GM23248 (cell line): ENCODE data around the gene NSMF. TPM values are rescaled to one million over a fixed set of nuclear protein-coding genes. Genes with fewer than 3 reads are reported as not detected.

Experiments
- DNase-seq: peaks from one replicate; pipeline ENCODE4 v3.0.0-alpha.2; 2015
- H2AFZ ChIP-seq: fragments of 200-600 bp; sonication (generic); 2 replicates; pipeline ENCODE4 v1.6.1; 2016; ENCODE audit warnings: antibody characterized with exemption
- H3F3A ChIP-seq: fragments of 200-600 bp; sonication (generic); 2 replicates; pipeline ENCODE4 v1.6.1; 2016; ENCODE audit warnings: mild to moderate bottlenecking, antibody characterized with exemption, mixed run types; ENCODE audit not compliant: insufficient read depth
- H3K27ac ChIP-seq: fragments of 200-600 bp; sonication (generic); 2 replicates; pipeline ENCODE4 v1.5.1; 2016; ENCODE audit warnings: mild to moderate bottlenecking
- H3K27me3 ChIP-seq: fragments of 200-600 bp; sonication (generic); replicated peaks from 2 replicates; pipeline ENCODE4 v1.6.1; 2016; ENCODE audit warnings: mild to moderate bottlenecking; ENCODE audit not compliant: insufficient read depth
- H3K36me3 ChIP-seq: fragments of 200-600 bp; sonication (generic); 2 replicates; pipeline ENCODE4 v1.6.1; 2016; ENCODE audit warnings: low read depth, mild to moderate bottlenecking
- H3K4me1 ChIP-seq: fragments of 200-600 bp; sonication (generic); 2 replicates; pipeline ENCODE4 v1.6.1; 2016; ENCODE audit warnings: mild to moderate bottlenecking; ENCODE audit not compliant: insufficient read depth
- H3K4me2 ChIP-seq: fragments of 200-600 bp; sonication (generic); one replicate; pipeline ENCODE4 v1.6.1; 2016; ENCODE audit warnings: mild to moderate bottlenecking; ENCODE audit not compliant: unreplicated experiment
- H3K4me3 ChIP-seq: fragments of 200-600 bp; sonication (generic); 2 replicates; pipeline ENCODE4 v1.5.1; 2016; ENCODE audit warnings: mild to moderate bottlenecking
- H3K79me2 ChIP-seq: fragments of 200-600 bp; sonication (generic); 2 replicates; pipeline ENCODE4 v1.6.1; 2016; ENCODE audit warnings: mild to moderate bottlenecking; ENCODE audit not compliant: insufficient read depth
- H3K9ac ChIP-seq: fragments of 200-600 bp; sonication (generic); 2 replicates; pipeline ENCODE4 v1.6.1; 2016; ENCODE audit warnings: mild to moderate bottlenecking
- H3K9me2 ChIP-seq: fragments of 200-600 bp; sonication (generic); 2 replicates; pipeline ENCODE4 v1.6.1; 2016; ENCODE audit warnings: mixed run types, mild to moderate bottlenecking, moderate library complexity; ENCODE audit not compliant: insufficient read depth
- H3K9me3 ChIP-seq: fragments of 200-600 bp; sonication (generic); one replicate; pipeline ENCODE4 v1.6.1; 2017; ENCODE audit warnings: low read depth
- H4K20me1 ChIP-seq: fragments of 200-600 bp; sonication (generic); 2 replicates; pipeline ENCODE4 v1.6.0; 2016; ENCODE audit not compliant: insufficient read depth
- EZH2 ChIP-seq: fragments of 200-600 bp; sonication (generic); IDR thresholded peaks from 2 replicates; pipeline ENCODE4 v1.6.1; 2018; ENCODE audit warnings: antibody characterized with exemption, mild to moderate bottlenecking; ENCODE audit not compliant: insufficient read depth, poor library complexity, severe bottlenecking
- EZH2phosphoT487 ChIP-seq: fragments of 200-600 bp; sonication (generic); IDR thresholded peaks from 2 replicates; pipeline ENCODE4 v1.6.1; 2018; ENCODE audit warnings: antibody characterized with exemption, moderate library complexity, mild to moderate bottlenecking, low read depth; ENCODE audit not compliant: insufficient read depth
- WGBS, 2 experiments: methylation state at CpG; one replicate each; pipeline ENCODE4 v1.1.6; 2015 to 2017; ENCODE audit warnings: low lambda C conversion rate in 2 of 2, low coverage in 1 of 2; ENCODE audit errors: missing lambda C conversion rate in 2 of 2; 5-methylcytosine and 5-hydroxymethylcytosine counted together
- in situ Hi-C: fragments of 300-500 bp; cut with MboI; formaldehyde crosslinking; loops from 2 replicates; pipeline ENCODE4 v1.15.0; 2020
- polyA plus RNA-seq: library from polyadenylated mRNA; unstranded; fragments of >200 nt; fragmentation: Nextera tagmentation; extraction: Ambion mirVana; gene quantifications from 2 replicates; pipeline ENCODE4 v1.2.1, GENCODE V29; 2016
- total RNA-seq: library from RNA; depleted of rRNA; stranded (reverse); fragments of >200 nt; shearing (Covaris generic); gene quantifications from 2 replicates; pipeline ENCODE4 v1.2.3, GENCODE V29; 2014

Gene NSMF
- total and polyA plus RNA-seq, 2 experiments from 2014 or later: 13.5 to 29.1 TPM

DNA sequence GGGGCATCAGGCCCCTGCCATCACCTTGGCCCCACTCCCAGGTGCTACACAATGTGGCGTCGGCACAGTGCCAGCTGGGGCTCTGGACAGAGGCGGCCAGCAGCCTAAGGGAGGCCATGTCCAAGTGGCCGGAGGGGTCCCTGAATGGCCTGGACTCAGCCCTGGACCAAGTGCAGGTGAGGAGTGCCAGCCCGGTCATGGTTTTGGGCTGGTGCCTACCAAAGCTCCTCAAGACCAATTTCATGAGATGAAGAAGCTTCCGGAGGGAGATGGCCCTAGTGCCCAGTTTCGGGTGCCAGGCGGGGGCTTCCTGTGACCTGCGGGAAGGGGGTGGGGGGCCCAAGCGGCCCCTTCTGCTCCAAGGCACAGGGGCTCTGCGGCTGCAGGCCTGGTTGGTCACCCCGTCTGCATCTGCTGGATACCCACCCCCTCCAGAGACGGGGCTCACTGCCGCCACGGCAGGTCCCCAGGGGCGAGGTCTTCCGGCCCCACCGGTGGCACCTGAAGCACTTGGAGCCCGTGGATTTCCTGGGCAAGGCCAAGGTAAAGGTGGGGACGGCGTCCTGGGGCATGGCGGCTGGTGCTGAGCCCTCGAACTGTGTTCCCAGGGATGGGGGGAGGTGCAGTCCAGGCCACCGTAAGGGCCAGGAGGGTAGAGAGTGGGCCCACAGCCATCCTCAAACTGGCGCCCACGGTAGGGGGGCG lies 30.1 kb downstream of the NSMF start:
- Histone ChIP-seq H3K27me3 (no peaks in the 10 kb centered on the region), H4K20me1 (no peaks in the 10 kb centered on the region), H3K4me3 (no peak overlapping the region), H3K27ac (no peak overlapping the region), H3K9ac (no peak overlapping the region), H3K4me1 (no peaks in the 10 kb centered on the region), H3K79me2 (no peaks in the 10 kb centered on the region), H3K36me3 (no peaks in the 10 kb centered on the region), H3K4me2 (no peak overlapping the region), H3K9me2 (no peaks in the 10 kb centered on the region), H3F3A (peaks cover 17% of the 10 kb centered on the region), H3K9me3 (no peaks in the 10 kb centered on the region), H2AFZ (no peak overlapping the region)
- TF ChIP-seq EZH2: no peak
- TF ChIP-seq EZH2phosphoT487: no peak
- no peak for DNase-seq
- 52 to 66% methylated on average over 20 of the region's 27 CpGs for WGBS, 2 experiments
- in situ Hi-C loops: no loop called here

DNA sequence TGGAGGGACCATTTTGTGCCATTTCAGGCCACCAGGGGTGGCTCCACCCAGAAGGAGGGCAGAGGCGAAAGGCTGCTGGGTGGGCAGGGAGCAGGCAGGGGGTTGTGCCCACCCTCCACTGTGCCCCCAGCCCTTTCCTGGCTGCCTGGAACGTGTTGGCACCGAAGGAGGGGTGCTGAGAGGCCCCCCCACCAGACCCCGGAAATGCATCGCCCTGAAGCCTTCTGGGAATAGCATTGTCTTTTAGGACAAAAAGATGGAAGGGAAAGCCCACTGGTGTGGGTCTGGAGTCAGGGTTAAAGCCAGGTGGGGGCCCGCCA lies 30.9 kb downstream of the NSMF start:
- peaks cover 18% of the 10 kb centered on the region for H3F3A ChIP-seq
- in situ Hi-C loops: no loop called here
- no peak for TF ChIP-seq EZH2
- TF ChIP-seq EZH2phosphoT487: no peak
- no peaks in the 10 kb centered on the region for H3K9me3 ChIP-seq
- no peak overlapping the region for H3K9ac ChIP-seq
- H3K27me3 ChIP-seq: no peaks in the 10 kb centered on the region
- H4K20me1 ChIP-seq: no peaks in the 10 kb centered on the region
- no peaks in the 10 kb centered on the region for H3K36me3 ChIP-seq
- DNase-seq: no peak
- WGBS, 2 experiments: 66 to 81% methylated on average over 6 of the region's 6 CpGs
- no peak overlapping the region for H3K4me2 ChIP-seq
- H3K79me2 ChIP-seq: no peaks in the 10 kb centered on the region
- no peak overlapping the region for H3K4me3 ChIP-seq
- no peak overlapping the region for H2AFZ ChIP-seq
- H3K4me1 ChIP-seq: no peaks in the 10 kb centered on the region
- H3K27ac ChIP-seq: no peak overlapping the region
- H3K9me2 ChIP-seq: no peaks in the 10 kb centered on the region

DNA sequence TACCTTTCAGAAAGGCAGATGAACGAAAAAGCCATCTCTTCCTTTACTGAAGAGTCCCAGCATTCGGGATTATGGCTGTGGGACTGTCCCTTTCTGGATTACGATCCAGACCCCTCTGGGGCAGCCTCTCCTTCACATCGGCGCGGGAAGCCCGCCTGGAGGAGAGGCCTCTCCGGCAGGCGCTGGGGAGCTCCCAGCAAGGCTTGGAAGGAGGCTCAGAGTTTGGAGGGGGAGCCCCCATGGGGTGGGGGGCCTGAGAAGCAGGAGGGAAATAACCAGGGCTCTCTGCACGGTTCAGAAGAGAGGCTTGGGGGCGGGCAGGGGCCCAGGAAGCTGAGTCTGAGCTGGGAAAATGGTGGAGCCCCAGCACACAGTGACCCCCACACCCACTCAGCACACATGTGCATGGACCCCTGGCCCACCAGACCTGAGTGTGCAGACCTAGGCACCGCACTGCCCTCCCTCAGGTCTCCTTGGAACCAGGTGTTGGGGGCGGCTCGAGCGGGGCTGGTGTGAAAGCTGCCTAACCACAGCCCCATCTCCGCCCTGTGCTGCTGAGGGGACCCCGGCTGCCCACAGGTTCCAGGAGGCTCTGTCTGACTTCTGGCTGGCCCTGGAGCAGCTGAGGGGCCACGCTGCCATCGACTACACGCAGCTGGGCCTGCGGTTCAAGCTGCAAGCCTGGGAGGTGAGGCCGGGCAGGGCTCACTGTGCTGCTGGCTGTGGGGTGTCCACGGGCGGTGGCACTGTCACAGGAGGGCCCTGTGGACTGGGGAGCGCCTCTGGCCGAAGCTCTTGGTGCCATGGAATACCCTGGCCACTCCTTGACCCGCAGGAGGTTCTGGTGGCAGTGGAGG lies 31.5 kb downstream of the NSMF start:
- H3K9me2 ChIP-seq: no peaks in the 10 kb centered on the region
- H3K4me3 ChIP-seq: no peak overlapping the region
- 60 to 62% methylated on average over 27 of the region's 27 CpGs for WGBS, 2 experiments
- no peaks in the 10 kb centered on the region for H3K4me1 ChIP-seq
- no peaks in the 10 kb centered on the region for H3K79me2 ChIP-seq
- H3K36me3 ChIP-seq: no peaks in the 10 kb centered on the region
- H3K9me3 ChIP-seq: no peaks in the 10 kb centered on the region
- TF ChIP-seq EZH2: no peak
- no peak for TF ChIP-seq EZH2phosphoT487
- in situ Hi-C loops: no loop called here
- no peak overlapping the region for H3K9ac ChIP-seq
- H3K4me2 ChIP-seq: no peak overlapping the region
- no peak overlapping the region for H3K27ac ChIP-seq
- no peaks in the 10 kb centered on the region for H4K20me1 ChIP-seq
- no peak for DNase-seq
- H3K27me3 ChIP-seq: no peaks in the 10 kb centered on the region
- no peak overlapping the region for H2AFZ ChIP-seq
- H3F3A ChIP-seq: peaks cover 18% of the 10 kb centered on the region

DNA sequence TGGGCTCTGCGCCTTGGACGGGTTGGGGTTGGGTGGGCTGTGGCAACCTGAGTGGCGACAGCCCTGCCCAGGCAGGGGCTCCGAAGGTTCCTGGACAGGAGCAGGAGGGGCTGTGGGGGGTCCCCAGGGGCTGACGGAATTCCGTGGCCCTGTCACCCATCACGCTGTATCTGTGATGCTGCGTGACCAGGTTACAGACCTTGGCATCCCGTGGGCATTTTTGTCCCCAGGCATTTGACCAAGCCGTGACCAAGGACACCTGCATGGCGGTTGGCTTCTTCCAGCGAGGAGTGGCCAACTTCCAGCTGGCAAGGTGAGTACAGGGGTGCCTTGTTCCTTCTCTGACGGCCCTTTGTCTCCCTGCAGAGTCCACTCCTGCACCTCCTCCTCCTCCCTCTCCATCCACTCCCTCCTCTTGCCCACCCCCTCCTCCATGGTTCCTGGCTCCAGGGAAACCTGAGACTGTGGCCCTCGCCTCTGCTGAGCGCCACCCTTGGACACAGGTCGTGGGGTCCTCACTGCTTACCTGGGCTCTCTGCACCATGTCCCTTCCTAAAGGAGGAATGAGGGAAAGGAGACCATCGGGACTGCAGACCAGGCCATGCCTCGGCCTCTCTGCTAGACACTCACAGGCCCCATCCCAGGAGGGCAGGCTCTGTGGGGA lies 33.0 kb downstream of the NSMF start:
- Histone ChIP-seq H3K79me2 (peaks cover 12% of the 10 kb centered on the region), H3K4me2 (no peak overlapping the region), H3K9ac (no peak overlapping the region), H3K27ac (no peak overlapping the region), H3F3A (peaks cover 18% of the 10 kb centered on the region), H3K36me3 (no peaks in the 10 kb centered on the region), H3K9me2 (no peaks in the 10 kb centered on the region), H4K20me1 (no peaks in the 10 kb centered on the region), H3K27me3 (no peaks in the 10 kb centered on the region), H3K4me1 (peaks cover 8% of the 10 kb centered on the region; the same call in 1 of the 2 replicates), H3K9me3 (no peaks in the 10 kb centered on the region), H3K4me3 (no peak overlapping the region), H2AFZ (no peak overlapping the region)
- no peak for TF ChIP-seq EZH2phosphoT487
- TF ChIP-seq EZH2: no peak
- 76 to 78% methylated on average over 17 to 18 of the region's 18 CpGs for WGBS, 2 experiments
- DNase-seq: no peak
- in situ Hi-C loops: no loop called here
